CD4-positive, alpha-beta memory T cell (primary cell): ENCODE data around the gene IL1RN. TPM values are rescaled to one million over a fixed set of nuclear protein-coding genes. Genes with fewer than 3 reads are reported as not detected.

Source experiments
- CTCF ChIA-PET: fragments of 350-600 bp; sonication (Branson Sonifier 250); formaldehyde crosslinking; loops from one replicate; lab custom pipeline; 2021; ENCODE audit warnings: inconsistent platforms; ENCODE audit not compliant: partially characterized antibody; lab: Charles Lee
- POLR2A ChIA-PET: fragments of 350-600 bp; sonication (Branson Sonifier 250); formaldehyde crosslinking; loops from one replicate; lab custom pipeline; 2021; ENCODE audit not compliant: partially characterized antibody; lab: Charles Lee
- DNase-seq, 5 donors: peaks; one replicate each; pipeline versions ENCODE4 v3.0.0 to v3.0.0-alpha.2; 2020 to 2022; ENCODE audit warnings: mixed read lengths in 1 of 5
- H3K27ac ChIP-seq: one replicate; pipeline ENCODE4 v1.7.0; 2013; ENCODE audit warnings: low read depth, low read length
- H3K27me3 ChIP-seq: 2 replicates; pipeline ENCODE4 v1.7.0; 2013; ENCODE audit warnings: mild to moderate bottlenecking, low read length, moderate library complexity; ENCODE audit not compliant: insufficient read depth
- H3K36me3 ChIP-seq: 2 replicates; pipeline ENCODE4 v1.7.0; 2013; ENCODE audit warnings: mild to moderate bottlenecking, low read length, moderate library complexity; ENCODE audit not compliant: insufficient read depth
- H3K4me1 ChIP-seq: 2 replicates; pipeline ENCODE4 v1.7.0; 2013; ENCODE audit warnings: mild to moderate bottlenecking, low read length, moderate library complexity; ENCODE audit not compliant: insufficient read depth
- H3K4me3 ChIP-seq, 2 donors: one replicate each; pipeline ENCODE4 v1.7.0; 2013; ENCODE audit warnings: low read length in 2 of 2, mild to moderate bottlenecking in 1 of 2
- H3K9me3 ChIP-seq, 2 donors: one replicate each; pipeline ENCODE4 v1.7.0; 2013; ENCODE audit warnings: low read length in 2 of 2, control low read depth in 1 of 2; ENCODE audit not compliant: control insufficient read depth in 1 of 2
- H3K27ac Mint-ChIP-seq, 7 donors: one replicate each; pipeline ENCODE4 v1.8.0; 2020 to 2021; ENCODE audit warnings: mixed read lengths in 7 of 7, mild to moderate bottlenecking in 6 of 7, inconsistent platforms in 3 of 7, moderate library complexity in 3 of 7
- H3K27me3 Mint-ChIP-seq, 2 donors: one replicate each; pipeline ENCODE4 v1.8.0; 2020 to 2021; ENCODE audit warnings: mixed read lengths in 2 of 2
- H3K36me3 Mint-ChIP-seq, 2 donors: one replicate each; pipeline ENCODE4 v1.8.0; 2020 to 2021; ENCODE audit warnings: mixed read lengths in 2 of 2, inconsistent platforms in 1 of 2, mild to moderate bottlenecking in 1 of 2
- H3K4me1 Mint-ChIP-seq, 4 donors: one replicate each; pipeline ENCODE4 v1.8.0; 2020 to 2021; ENCODE audit warnings: mixed read lengths in 4 of 4, mild to moderate bottlenecking in 1 of 4
- H3K4me3 Mint-ChIP-seq, 8 donors: one replicate each; pipeline ENCODE4 v1.8.0; 2020 to 2021; ENCODE audit warnings: mixed read lengths in 8 of 8, mild to moderate bottlenecking in 7 of 8, moderate library complexity in 6 of 8, inconsistent platforms in 3 of 8
- H3K9me3 Mint-ChIP-seq, 8 donors: one replicate each; pipeline ENCODE4 v1.8.0; 2020 to 2021; ENCODE audit warnings: mixed read lengths in 8 of 8, mild to moderate bottlenecking in 5 of 8, inconsistent platforms in 3 of 8, moderate library complexity in 1 of 8
- intact Hi-C: fragments of 100-400 bp; cut with micrococcal nuclease; formaldehyde crosslinking; loops from one replicate; pipeline ENCODE4 v1.15.1; 2023
- polyA plus RNA-seq, 2 donors: library from polyadenylated mRNA; unstranded; fragments of 300-500 nt; fragmentation: Illumina TruSeq; gene quantifications; one replicate each; pipeline ENCODE4 v1.2.3, GENCODE V29; 2021
- total RNA-seq, 2 experiments: library from RNA; stranded (reverse); gene quantifications; one replicate each; pipeline ENCODE4 v1.2.3, GENCODE V29; 2021

The IL1RN gene
- total and polyA plus RNA-seq, 4 experiments from 2014 or later, result 2.4 TPM; not detected in 2

- intact Hi-C loops, result no loop called here
- CTCF ChIA-PET, result interaction anchor here (0.5 to 2.5 kb wide), 2 partner anchors 10 to 75 kb away, joined by 4 to 19 read pairs; no protein-coding TSS in a partner anchor
- no peaks in the 10 kb centered on the region for H3K9me3 ChIP-seq
- no peaks in the 10 kb centered on the region for H3K4me1 ChIP-seq
- POLR2A ChIA-PET, result no interaction called here
- Mint-ChIP-seq H3K9me3 (no peaks in the 10 kb centered on the region), H3K27ac (no peak overlapping the region), H3K4me1 (peaks cover 6 to 9% (median 8%) of the 10 kb centered on the region in 4 donors), H3K4me3 (no peak overlapping the region), H3K27me3 (peaks cover 8% of the 10 kb centered on the region in 2 donors), H3K36me3 (no peaks in the 10 kb centered on the region)
- H3K27ac ChIP-seq, result no peak overlapping the region
- H3K36me3 ChIP-seq, result no peaks in the 10 kb centered on the region
- no peak overlapping the region for H3K4me3 ChIP-seq
- DNase-seq, result no peak
- H3K27me3 ChIP-seq, result no peaks in the 10 kb centered on the region
Measured at GRCh38 chr2:113127646-113128570, 510 bp downstream of the IL1RN start.

- peaks cover under 1 to 1% (median under 1%) of the 10 kb centered on the region in 4 donors for H3K4me1 Mint-ChIP-seq
Measured at GRCh38 chr2:113129519-113130078, 2.2 kb downstream of the IL1RN start.

GRCh38 chr2:113131352-113132185 is 4.2 kb downstream of the IL1RN start:
- H3K9me3 Mint-ChIP-seq, result no peaks in the 10 kb centered on the region
- H3K27me3 ChIP-seq, result no peaks in the 10 kb centered on the region
- intact Hi-C loops, result no loop called here
- peaks cover 0 to 1% (median 0%) of the 10 kb centered on the region in 4 donors for H3K4me1 Mint-ChIP-seq
- H3K4me3 Mint-ChIP-seq, result no peak overlapping the region
- no peaks in the 10 kb centered on the region for H3K27me3 Mint-ChIP-seq
- DNase-seq, result no peak
- no peaks in the 10 kb centered on the region for H3K36me3 Mint-ChIP-seq
- no peaks in the 10 kb centered on the region for H3K36me3 ChIP-seq
- no peaks in the 10 kb centered on the region for H3K4me1 ChIP-seq
- H3K4me3 ChIP-seq, result no peak overlapping the region
- no peak overlapping the region for H3K27ac ChIP-seq
- POLR2A ChIA-PET, result no interaction called here
- no peak overlapping the region for H3K27ac Mint-ChIP-seq
- no peaks in the 10 kb centered on the region for H3K9me3 ChIP-seq
- CTCF ChIA-PET, result interaction anchor here (16.1 kb wide), 1 partner anchor 67 kb away, joined by 662 read pairs; no protein-coding TSS in a partner anchor

More at GRCh38 chr2:113129519-113130078, 2.2 kb downstream of the IL1RN start:
- Mint-ChIP-seq H3K36me3 (no peaks in the 10 kb centered on the region), H3K4me3 (peak overlapping the region in 1 of 8 donors; percentile 8), H3K27ac (no peak overlapping the region), H3K9me3 (no peaks in the 10 kb centered on the region), H3K27me3 (peaks cover 0 to under 1% of the 10 kb centered on the region in 2 donors)
- POLR2A ChIA-PET, result interaction anchor here (0.8 to 1.3 kb wide), 2 partner anchors 9 to 13 kb away, joined by 3 to 6 read pairs; no protein-coding TSS in a partner anchor
- no peak for DNase-seq
- H3K4me3 ChIP-seq, result no peak overlapping the region
- no peaks in the 10 kb centered on the region for H3K4me1 ChIP-seq
- H3K27me3 ChIP-seq, result no peaks in the 10 kb centered on the region
- intact Hi-C loops, result no loop called here
- H3K9me3 ChIP-seq, result no peaks in the 10 kb centered on the region
- no peaks in the 10 kb centered on the region for H3K36me3 ChIP-seq
- no peak overlapping the region for H3K27ac ChIP-seq
- CTCF ChIA-PET, result interaction anchor here (1.1 to 2.5 kb wide), 3 partner anchors 9 to 241 kb away, joined by 3 to 19 read pairs (median 5); no protein-coding TSS in a partner anchor

- Mint-ChIP-seq H3K9me3 (no peaks in the 10 kb centered on the region), H3K27ac (no peak overlapping the region), H3K27me3 (no peaks in the 10 kb centered on the region), H3K4me1 (peaks cover 3 to 5% (median 4%) of the 10 kb centered on the region in 4 donors), H3K4me3 (no peak overlapping the region), H3K36me3 (no peaks in the 10 kb centered on the region)
- H3K36me3 ChIP-seq, result no peaks in the 10 kb centered on the region
- H3K4me3 ChIP-seq, result no peak overlapping the region
- CTCF ChIA-PET, result interaction anchor here (1.9 to 16.1 kb wide), 2 partner anchors 53 to 66 kb away, joined by 4 to 662 read pairs; no protein-coding TSS in a partner anchor
- no peak for DNase-seq
- POLR2A ChIA-PET, result no interaction called here
- no peaks in the 10 kb centered on the region for H3K27me3 ChIP-seq
- H3K9me3 ChIP-seq, result no peaks in the 10 kb centered on the region
- no peak overlapping the region for H3K27ac ChIP-seq
- H3K4me1 ChIP-seq, result no peaks in the 10 kb centered on the region
- intact Hi-C loops, result no loop called here
Measured at GRCh38 chr2:113132414-113133021, 5.1 kb downstream of the IL1RN start.

GRCh38 chr2:113133704-113134598 is 6.6 kb downstream of the IL1RN start:
- Histone ChIP-seq H3K4me3 (no peak overlapping the region), H3K27ac (no peak overlapping the region), H3K9me3 (no peaks in the 10 kb centered on the region), H3K4me1 (peaks cover 8% of the 10 kb centered on the region), H3K36me3 (no peaks in the 10 kb centered on the region), H3K27me3 (no peaks in the 10 kb centered on the region)
- Mint-ChIP-seq H3K27me3 (no peaks in the 10 kb centered on the region), H3K9me3 (no peaks in the 10 kb centered on the region), H3K36me3 (no peaks in the 10 kb centered on the region), H3K4me3 (no peak overlapping the region), H3K27ac (peak overlapping the region in 3 of 7 donors; percentile 19 to 62 (median 22)), H3K4me1 (peaks cover 11 to 18% (median 14%) of the 10 kb centered on the region in 4 donors)
- intact Hi-C loops, result no loop called here
- DNase-seq, result no peak
- ChIA-PET CTCF (interaction anchor here (1.1 to 16.1 kb wide), 9 partner anchors 23 to 257 kb away, joined by 3 to 662 read pairs (median 5); partner anchors contain the start of gene PSD4), POLR2A (no interaction called here)

GRCh38 chr2:113134717-113135116 is 7.3 kb downstream of the IL1RN start:
- Mint-ChIP-seq H3K4me3 (no peak overlapping the region), H3K36me3 (no peaks in the 10 kb centered on the region), H3K4me1 (peaks cover 12 to 24% (median 16%) of the 10 kb centered on the region in 4 donors), H3K27ac (no peak overlapping the region), H3K27me3 (no peaks in the 10 kb centered on the region), H3K9me3 (no peaks in the 10 kb centered on the region)
- Histone ChIP-seq H3K36me3 (no peaks in the 10 kb centered on the region), H3K9me3 (no peaks in the 10 kb centered on the region), H3K4me3 (no peak overlapping the region), H3K27ac (no peak overlapping the region), H3K4me1 (peaks cover 12% of the 10 kb centered on the region), H3K27me3 (no peaks in the 10 kb centered on the region)
- DNase-seq, result no peak
- ChIA-PET POLR2A (no interaction called here), CTCF (interaction anchor here (0.7 to 16.1 kb wide), 16 partner anchors 10 to 256 kb away, joined by 3 to 662 read pairs (median 4); partner anchors contain the start of gene PSD4)
- intact Hi-C loops, result loop anchor here (5.0 kb wide), 1 partner anchor 258 kb away; no protein-coding TSS in a partner anchor
